ACHN (cell line): ENCODE results near the gene GLRX2.
"Not testable (repeated sequence)": the region's sequence is repeated elsewhere in the genome, so short reads cannot be mapped to it uniquely, and the experiment has no call there.

Experiments
- DNase-seq: peaks from one replicate; pipeline ENCODE4 v3.0.0-alpha.2; 2015
- in situ Hi-C: cut with HindIII; loops from 2 replicates; pipeline ENCODE4 v1.10.0; 2017; ENCODE audit warnings: low sequenced_read_pairs, low pct_ligation_motif_present, low pct_unique_long_range_greater_than_20kb

Gene GLRX2, protein sequence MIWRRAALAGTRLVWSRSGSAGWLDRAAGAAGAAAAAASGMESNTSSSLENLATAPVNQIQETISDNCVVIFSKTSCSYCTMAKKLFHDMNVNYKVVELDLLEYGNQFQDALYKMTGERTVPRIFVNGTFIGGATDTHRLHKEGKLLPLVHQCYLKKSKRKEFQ

DNA sequence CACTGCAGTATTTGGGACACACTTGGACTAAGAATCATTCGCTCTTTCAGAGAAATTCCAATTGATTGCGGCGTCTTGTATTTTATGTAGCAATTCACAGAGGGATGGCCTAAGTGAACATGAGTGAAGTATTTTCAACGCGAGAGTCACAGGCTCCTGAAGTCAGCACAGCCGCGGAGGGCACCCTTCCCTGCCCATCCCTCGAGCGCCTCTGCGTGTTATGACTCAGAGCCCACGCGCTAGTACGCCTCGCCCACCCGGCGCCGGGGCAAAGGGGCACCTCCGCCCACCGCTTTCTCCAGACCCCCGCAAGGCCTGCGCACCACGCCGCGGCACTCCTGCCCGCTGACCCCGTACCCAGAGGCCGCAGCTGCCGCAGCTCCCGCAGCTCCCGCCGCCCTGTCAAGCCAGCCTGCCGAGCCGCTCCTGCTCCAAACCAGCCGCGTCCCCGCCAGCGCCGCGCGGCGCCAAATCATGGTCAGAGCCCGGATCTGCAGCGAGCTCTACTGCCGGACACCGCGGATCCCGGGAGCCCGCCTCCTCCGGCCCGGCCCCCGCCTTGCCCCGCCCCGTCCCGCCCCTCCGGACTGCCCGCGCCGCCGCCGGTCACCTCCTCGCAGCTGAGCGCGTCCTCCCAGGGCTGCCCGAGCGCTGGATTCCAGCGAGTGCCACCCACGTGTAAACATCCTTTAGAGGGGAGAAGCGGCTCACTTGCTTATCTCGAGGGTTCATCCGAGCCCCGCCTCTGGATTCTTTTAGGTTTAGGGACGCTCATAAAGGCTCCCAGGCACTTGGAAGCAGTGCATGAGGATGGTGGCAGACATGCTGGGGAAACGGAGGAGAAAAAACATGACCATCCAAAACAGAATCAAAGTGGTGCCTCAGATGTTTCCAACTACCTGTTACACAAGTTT is at the start of gene GLRX2:
Gene GLRX2, minus strand, starts transcription at position 508 of the 914 bp plus-strand sequence. Its CDS starts 32 bp downstream, at position 476.
- in situ Hi-C loops = no loop called here
- DNase-seq = peak; percentile 90

DNA sequence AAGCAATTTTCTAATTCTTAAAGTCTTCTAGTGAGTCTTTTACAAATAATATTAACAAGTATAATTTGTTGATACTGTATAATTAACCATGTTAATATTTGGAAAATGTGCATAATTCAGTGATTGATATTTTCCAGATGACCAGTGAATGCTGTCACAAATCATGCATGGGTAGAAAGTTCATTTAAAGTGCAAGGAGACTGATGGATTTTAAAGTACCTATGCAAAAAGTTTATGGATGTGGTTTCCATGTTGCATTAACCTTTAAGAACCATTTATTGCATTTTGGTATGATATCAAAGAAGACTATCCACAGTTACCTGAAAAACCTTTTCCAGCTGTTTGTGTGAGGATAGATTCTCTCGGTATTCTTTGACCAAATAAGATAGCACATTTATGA is 39.8 kb upstream of the GLRX2 start:
- in situ Hi-C loops = no loop called here
- DNase-seq = no peak

DNA sequence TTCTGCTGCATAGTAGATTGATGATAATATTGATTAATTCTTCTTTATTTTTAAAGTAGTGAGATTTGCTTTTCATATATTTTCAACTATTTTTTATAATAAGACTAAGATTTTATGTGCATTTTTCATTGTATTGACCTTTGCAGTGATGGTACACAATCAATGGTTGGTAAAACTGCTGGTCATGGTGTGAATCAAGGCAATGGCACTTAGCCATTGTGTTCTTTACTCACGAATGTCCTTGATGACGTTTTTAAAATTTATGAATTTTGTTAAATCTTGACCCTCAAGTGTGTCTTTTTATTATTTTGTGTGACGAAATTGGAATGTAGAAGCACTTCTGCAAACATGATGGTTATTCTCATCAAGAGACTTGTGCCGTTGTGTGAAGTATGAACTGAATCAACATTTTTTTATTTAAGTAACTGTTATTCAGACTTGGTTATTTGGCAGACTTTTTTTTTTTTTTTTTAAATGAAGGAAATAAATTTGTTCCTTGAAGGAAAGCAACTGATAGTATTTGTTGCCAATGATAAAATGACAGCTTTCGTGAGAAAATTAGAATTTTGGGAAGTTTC is 39.2 kb upstream of the GLRX2 start:
- in situ Hi-C loops = no loop called here
- DNase-seq = no peak

DNA sequence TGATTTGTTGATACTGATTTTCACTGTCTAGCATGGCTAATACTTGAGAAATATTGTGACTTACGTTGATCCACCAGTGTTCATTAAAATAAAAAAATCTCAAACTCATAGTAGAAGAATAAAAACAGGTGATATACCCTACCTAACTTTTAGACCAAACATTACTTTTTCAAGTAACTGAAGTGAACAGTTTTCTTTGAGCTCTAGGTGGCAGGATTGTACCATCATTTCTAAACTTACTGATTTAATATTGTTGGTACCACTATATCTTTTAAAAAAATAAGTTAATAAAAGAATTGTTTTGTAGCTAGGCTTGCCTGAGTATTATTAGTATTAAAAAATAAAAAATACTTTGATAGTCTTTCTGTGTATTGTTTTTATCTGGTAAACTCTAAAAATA is 38.1 kb upstream of the GLRX2 start:
- peak; percentile 42 for DNase-seq
- in situ Hi-C loops = no loop called here

DNA sequence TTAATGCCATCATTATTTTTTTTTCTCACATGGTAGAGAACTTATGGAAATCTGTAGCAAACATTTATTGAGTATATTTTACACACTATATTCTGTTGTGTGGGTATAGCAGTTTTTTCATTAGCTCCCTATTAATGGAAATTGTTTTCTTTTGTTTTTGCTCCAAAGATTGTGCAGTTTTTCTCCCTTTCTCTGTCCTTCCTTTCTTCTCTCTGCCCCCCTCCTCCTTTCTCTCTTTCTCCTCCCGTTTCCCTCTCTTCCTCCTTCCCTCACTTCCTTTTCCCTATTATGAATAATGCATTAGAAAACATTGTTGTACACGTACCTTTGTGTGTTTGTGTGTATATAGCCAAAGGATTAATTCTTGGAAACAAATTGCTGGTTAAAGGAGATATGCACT is 37.2 kb upstream of the GLRX2 start:
- in situ Hi-C loops = no loop called here
- no peak for DNase-seq

DNA sequence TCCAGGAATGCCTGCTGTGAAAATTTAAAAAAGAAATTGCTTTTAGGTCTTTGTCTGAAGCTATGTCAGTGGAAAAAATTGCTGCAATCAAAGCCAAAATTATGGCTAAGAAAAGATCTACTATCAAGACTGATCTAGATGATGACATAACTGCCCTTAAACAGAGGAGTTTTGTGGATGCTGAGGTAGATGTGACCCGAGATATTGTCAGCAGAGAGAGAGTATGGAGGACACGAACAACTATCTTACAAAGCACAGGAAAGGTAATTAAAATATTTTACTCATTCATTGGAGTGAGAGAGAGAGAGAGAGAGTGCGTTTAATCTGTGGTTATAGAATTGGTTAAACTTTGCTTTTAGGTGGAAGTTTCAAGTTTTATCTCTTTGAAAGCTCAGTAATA is 36.6 kb upstream of the GLRX2 start:
- in situ Hi-C loops = no loop called here
- DNase-seq = no peak

DNA sequence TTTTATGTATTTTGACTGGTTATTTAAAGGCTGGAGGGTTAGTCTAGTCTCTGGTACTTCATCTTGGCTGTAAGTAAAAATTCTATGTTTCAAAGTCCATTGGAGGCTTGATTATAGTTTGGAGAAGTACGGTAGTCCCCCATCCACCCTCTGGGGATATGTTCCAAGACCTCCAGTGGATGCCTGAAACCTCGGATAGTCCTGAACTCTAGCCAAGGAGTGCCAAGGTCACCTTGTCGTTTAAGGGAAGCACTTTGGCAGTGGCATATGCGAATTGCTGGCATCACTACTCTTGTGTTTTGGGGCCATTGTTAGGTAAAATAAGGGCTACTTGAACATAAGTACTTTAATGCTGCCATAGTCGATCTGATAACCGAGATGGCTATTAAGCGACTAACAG is 35.0 kb upstream of the GLRX2 start:
- in situ Hi-C loops = no loop called here

DNA sequence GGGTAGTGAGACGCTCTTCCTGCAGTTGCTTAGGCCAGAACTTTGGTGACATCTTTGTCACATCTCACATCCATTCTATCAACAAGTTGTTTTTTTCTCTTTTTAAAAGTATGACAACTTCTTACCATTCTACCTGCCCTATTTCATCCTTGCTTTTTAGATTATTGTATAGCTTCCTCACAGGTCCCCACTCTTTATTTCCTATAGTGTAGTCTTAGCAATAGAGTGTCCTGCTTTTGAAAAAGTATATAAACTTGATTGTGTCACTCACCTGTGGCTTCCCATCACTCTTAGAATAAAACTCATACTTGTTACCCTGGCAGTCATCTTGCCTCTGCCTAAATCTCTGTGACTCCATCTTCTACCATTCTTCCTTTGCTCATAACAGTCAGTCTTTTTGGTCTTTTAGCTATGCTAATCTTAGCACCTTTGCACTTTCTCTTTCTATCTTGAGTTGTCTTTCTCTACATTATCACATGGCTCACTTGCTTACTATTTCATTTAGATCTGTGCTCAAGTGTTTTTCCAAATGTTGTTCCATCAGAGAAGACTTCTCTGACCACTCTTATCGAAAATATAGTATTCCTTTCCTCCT is 26.1 kb upstream of the GLRX2 start:
- in situ Hi-C loops = no loop called here
- DNase-seq = no peak

More for the DNA sequence above, 35.0 kb upstream of the GLRX2 start:
- no peak for DNase-seq

DNA sequence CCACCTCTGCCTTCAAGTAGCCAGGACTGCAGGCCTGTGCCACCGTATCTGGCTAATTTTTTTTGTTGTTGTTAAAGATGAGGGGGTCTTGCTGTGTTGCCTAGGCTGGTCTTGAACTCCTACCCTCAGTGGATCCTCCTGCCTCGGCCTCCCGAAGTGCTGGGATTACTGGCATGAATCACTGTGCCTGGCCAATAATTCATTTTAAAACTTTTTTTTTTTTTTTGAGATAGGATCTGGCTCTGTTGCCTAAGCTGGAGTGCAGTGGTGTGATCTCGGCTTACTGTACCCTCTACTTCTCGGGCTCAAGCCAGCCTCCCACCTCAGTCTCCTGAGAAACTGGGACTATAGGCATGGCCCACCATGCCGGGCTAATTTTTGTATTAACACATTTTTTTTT is 20.2 kb upstream of the GLRX2 start:
- no peak for DNase-seq

DNA sequence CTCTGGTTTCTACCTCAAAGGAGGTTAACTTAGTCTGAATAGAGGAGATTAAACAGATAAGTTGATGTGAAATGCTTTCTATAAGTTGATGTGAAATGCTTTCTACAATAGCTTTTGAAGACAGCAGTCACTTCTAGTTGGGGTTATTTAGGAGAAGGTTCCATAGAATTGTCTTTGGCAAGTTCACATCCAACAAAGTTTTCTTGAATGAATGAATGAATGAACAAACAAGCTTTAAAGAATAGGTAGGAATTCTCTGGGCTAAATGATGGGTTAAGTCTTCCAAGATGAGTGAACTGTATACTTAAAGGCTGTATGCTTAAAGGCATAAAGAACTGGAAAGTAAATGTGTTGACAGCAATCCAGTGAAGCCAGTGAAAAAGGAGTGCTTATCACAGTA is 18.5 kb upstream of the GLRX2 start:
- DNase-seq = no peak
- in situ Hi-C loops = no loop called here

More for the DNA sequence above, 20.2 kb upstream of the GLRX2 start:
- in situ Hi-C loops = no loop called here

DNA sequence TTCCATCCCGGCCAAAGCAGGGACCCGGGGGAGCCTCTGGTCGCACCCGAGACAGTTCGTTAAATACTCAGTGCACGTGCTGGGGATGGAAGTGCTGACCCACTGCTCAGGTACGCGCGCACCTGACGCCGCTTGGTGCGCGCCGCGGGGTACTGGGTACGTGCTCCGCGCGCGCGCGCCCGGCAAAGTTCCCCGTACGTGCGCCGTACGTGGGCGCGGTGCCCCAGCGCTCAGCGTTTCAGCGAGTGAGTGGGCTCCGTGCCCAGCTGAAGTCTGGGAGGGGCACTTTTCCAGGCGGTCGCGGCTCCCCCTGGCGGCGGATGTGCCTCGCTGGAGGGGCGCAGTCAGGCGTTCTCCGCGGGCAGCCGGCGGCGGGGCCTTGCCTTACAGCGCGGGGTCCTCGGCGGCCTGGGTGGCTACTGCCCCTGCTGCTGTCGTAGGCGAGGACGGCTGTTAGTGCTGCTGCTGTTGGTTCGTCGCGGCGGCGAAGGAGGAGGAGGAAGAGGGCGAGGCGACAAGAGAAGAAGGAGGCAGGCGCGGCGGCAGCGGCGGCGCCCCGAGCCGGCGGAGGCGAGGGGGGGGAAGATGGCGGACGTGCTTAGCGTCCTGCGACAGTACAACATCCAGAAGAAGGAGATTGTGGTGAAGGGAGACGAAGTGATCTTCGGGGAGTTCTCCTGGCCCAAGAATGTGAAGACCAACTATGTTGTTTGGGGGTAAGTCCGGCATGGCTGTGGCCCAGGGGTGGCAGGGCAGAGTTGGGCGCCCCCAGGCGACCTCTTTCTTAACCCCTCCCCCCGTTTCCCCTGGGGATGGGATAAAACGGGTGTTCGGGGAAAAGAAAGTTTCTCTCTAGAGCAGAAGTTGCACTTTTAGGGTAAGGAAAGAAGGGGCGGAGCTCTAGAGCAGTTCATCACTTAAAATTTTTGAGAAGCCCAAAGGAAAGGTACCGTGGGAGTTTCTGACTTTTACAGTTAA is 16.7 kb upstream of the GLRX2 start, which contains the start of gene CDC73:
Gene CDC73, plus strand, starts transcription at position 416 of the 978 bp plus-strand sequence. Its CDS starts 170 bp downstream, at position 586.
- in situ Hi-C loops = no loop called here
- peak; percentile 94 for DNase-seq

DNA sequence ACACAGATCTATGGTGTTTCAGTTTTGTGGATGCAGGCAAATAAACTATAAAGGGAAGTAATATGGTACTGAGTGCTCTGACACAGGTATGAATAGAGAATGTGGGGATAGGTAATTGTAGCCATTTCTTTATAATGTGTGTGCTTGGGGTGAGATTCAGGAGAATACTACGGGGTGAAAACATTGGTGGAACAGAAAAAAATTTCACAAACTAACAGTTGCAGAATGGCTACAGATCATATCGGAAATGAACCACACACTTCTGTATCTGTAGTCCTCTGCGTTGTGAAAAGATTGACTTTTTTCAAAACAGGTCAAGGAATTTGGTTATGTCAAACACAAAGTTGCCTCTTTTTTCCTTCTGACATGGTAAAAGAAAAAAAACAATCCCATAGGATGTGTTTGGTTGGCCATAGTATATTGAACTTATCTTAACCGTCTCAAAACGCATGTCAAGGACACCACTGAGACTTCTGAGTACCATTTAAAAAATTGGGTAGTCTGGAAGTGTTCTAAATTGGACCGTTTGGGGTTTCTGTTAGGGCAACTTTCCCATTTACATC is 15.5 kb upstream of the GLRX2 start:
- no peak for DNase-seq
- in situ Hi-C loops = no loop called here

DNA sequence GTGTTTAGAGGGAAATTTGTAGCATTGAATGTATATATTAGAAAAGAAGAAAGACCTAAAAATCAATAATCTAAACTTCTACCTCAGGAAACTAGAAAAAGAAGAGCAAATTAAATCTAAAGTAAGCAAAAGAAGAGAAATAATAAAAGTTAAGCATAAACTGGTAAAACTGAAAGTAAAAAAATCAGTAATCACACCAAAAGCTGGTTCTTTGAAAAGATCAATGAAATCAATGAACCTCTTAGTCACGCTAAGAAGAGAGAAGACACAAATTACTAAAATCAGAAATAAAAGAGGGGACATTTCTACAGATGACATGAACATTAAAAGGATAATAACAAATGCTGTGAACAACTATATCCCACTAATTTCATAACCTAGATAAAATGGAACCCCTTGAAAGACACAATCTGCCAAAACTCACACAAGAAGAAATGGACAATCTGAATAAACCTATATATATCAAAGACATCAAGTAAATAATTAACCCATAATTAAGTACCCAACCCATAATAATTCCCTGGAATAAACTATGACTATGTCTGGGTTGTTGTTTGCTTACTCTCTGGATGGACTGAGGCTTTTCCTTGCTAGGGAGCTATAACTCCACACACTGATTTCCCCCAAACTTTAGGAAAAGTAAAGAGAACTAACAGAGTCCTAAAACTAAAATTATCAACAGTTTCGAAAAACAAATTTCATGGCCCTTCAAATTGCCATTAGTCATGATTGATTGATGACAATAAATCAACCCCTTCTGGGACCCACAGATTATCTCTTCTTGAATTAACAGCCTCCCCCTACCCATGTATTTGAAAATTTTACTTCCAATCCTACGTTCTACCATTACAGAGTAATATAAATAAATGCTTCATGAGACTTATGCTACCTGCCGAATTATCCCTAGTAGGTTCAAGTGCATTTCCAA is 13.9 kb upstream of the GLRX2 start:
- no peak for DNase-seq
- in situ Hi-C loops = no loop called here

DNA sequence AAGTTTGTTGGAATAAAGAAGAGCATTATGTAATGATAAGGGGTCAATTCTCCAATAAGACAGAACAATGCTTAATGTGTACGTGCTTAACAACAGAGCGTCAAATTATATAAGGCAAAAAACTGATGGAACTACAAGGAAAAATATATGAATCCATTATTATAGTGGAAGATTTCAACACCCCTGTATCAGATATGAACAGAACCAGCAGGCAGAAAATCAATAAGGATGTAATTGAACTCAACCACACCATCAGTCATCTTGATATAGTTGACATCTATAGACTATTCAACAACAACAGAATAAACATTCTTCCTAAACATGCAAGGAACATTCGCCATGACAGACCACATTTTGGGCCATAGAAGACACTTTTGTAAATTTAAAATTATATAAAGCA is 13.0 kb upstream of the GLRX2 start:
- in situ Hi-C loops = no loop called here
- no peak for DNase-seq

DNA sequence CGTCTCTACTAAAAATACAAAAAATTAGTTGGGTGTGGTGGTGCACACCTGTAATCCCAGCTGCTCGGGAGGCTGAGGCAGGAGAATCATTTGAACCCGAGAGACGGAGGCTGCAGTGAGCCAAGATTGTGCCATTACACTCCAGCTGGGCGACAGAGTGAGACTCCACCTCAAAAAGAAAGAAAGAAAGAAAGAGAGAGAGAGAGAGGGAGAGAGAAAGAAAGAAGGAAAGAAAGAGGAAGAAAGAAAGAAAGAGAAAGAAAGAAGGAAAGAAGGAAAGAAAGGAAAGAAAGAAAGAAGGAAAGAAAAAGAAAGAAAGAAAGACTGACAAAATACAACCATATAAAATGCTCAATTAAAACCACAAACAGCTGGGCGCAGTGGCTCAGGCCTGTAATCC is 12.0 kb upstream of the GLRX2 start:
- in situ Hi-C loops, DNase-seq: not testable (repeated sequence)

DNA sequence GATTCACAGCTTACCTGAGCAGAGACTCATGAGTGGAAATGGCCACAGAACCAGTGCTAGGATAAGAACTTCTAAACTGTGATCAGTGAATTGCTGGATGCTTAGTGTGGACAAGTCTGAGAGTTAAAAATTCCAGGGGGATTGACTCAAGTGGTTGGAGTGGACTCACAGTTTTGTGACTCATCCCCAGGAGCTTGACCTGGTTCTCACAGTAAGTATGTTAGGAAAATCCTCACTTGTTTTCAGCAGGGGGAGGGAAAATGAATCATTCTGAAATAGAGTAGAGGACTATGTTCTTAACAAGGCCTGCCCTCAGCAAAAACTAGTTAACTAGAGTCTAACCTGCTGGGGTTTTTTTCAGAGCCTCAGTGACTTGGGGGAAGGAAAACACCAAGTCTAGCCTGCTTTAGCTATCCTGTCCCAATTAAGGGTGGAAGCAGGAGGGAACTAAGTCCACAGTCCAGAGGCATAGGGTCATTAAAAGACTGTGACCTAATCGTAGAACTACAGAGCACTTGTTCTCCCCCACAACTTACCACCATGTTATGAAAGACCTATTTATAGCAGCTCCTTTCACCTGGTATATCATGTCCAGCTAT is 10.5 kb upstream of the GLRX2 start:
- in situ Hi-C loops = no loop called here
- peak; percentile 99 for DNase-seq
